ENCODE data around the gene SEMA7A.

DNA sequence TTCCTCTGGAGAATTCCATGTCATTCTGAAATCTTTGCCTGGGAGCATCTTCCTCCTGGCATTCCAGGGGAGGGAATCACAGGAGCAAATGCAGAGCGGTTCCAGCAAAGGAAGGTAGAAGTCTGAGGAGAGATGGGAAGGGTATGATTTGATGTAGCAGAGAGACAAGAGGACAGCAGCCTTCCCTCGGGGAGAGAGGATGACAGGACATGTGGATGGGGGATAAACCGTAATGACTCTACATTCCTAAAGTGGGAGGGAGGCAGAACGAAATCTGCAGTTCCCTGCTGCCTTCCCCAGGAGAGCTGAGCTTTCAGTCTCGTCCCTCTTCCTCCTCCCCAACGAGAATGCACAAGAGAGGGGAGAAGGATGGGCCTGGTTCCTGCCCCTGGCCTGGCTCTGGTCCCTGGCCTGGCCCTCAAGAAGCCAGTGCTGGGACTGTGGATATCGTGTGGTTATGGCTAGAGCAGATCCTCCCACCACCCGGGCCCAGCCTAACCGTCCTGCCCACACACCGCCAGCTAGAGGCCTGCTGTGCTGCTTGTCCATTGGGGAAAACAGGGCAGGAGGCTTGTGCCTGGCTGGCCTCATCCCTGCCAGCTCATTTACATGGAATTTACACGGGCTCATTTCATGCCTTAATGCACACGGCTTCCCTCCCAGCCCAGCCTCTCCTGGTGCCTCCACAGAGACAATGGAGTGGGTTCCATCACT lies 26.6 kb downstream of the SEMA7A start:
- TF ChIP-seq MYC (IDR thresholded peaks at IDR 0.05; ENCODE audit: low read depth, low read length) = no peak; the same call in 1 of the 2 replicates
- no peak for TF ChIP-seq POLR2A (IDR thresholded peaks at IDR 0.05; ENCODE audit: extremely low read depth, insufficient read length)
- TF ChIP-seq, protein P1, sequence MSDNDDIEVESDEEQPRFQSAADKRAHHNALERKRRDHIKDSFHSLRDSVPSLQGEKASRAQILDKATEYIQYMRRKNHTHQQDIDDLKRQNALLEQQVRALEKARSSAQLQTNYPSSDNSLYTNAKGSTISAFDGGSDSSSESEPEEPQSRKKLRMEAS (IDR thresholded peaks at IDR 0.05; ENCODE audit: low read depth, low read length) = no peak
